ENCODE measurements around the gene ARHGAP19.

DNA sequence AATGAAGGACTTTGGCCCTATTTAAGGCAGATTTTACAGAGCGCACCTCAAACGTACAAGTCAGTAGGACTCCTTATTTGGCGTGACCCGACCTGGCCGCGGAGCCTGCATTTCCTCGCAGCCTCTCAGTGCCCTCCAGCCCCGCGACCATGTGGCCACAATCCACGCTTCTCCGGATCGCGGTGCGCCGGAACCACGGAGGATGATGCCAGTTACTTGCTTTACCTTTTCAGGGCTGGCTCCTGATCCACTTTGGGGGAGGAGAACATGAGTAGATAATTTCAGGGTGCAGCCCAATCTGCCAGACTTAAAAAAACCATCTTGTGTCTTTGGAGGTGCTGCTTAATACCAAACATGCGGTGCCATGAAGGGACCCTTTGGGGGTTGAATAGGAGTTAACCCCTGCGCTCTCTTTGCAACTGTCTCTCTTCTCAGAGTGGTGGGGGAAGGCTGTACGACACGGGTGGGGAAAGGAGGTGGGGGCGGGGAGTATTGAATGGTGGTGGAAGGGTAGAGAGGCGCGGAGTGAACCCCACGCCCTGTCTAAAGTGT, 28.1 kb upstream of the ARHGAP19 start:
- TF ChIP-seq, protein P1, sequence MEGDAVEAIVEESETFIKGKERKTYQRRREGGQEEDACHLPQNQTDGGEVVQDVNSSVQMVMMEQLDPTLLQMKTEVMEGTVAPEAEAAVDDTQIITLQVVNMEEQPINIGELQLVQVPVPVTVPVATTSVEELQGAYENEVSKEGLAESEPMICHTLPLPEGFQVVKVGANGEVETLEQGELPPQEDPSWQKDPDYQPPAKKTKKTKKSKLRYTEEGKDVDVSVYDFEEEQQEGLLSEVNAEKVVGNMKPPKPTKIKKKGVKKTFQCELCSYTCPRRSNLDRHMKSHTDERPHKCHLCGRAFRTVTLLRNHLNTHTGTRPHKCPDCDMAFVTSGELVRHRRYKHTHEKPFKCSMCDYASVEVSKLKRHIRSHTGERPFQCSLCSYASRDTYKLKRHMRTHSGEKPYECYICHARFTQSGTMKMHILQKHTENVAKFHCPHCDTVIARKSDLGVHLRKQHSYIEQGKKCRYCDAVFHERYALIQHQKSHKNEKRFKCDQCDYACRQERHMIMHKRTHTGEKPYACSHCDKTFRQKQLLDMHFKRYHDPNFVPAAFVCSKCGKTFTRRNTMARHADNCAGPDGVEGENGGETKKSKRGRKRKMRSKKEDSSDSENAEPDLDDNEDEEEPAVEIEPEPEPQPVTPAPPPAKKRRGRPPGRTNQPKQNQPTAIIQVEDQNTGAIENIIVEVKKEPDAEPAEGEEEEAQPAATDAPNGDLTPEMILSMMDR (IDR thresholded peaks at IDR 0.05; ENCODE audit: poor library complexity): no peak
- TF ChIP-seq EZH2 (IDR thresholded peaks at IDR 0.05; ENCODE audit: borderline replicate concordance): no peak
